Renal pelvis (tissue), 4 donors: ENCODE data around the gene CXCR6. TPM values are rescaled to one million over a fixed set of nuclear protein-coding genes. Genes with fewer than 3 reads are reported as not detected.

ENCODE experiments used
- DNase-seq: peaks from one replicate; pipeline ENCODE4 v3.0.0-alpha.2; 2013
- polyA plus RNA-seq, 3 donors: library from polyadenylated mRNA; unstranded; fragments of 120-200 nt; gene quantifications; one replicate each; pipeline ENCODE4 v1.2.1, GENCODE V29; 2013; ENCODE audit not compliant: insufficient read length in 3 of 3

CXCR6 gene
- polyA plus RNA-seq, 3 donors: 0.07 to 0.86 (median 0.44) TPM

DNA sequence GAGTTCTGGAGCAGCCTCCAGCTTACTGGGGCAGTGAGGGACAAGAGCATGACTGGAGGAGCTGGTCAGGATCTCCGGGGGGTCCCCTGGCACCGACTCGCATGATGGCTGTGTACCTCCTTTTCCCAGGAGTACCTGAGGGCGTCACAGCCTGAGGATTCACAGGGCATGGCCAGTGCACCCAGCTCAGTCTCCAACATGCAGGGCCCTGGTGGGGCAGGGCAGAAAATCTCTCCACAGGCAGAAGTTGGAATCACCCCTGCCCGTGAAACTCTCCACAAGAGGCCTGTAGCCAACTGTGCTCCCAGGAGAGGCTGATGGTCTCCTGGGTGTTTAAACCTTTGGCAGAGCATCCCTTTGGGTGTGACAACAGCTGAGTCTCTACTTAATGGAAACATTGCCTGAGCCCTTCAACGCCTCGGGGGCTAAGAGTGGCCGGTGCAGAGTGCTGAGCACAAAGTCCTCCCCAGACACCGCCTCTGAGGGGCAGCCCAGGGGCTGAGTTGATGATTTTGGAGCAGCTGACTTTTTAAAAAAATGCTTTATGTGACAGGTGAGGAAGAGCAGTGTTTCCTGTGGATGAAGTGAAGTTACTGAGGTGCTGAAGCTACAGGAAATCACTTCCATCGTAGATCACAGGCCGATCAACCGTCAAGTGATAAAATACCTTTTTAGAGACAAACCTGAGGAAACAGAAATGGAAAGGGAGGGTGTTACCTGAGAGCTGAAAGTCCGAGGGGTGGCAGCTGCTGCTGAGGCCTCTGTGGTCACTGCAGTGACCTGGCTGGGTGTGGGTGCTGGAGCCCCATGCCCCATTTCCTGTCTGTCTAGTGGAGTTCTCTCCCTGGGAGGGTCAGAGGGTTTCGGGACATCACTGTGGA lies 21.9 kb upstream of the CXCR6 start:
- DNase-seq: no peak

DNA sequence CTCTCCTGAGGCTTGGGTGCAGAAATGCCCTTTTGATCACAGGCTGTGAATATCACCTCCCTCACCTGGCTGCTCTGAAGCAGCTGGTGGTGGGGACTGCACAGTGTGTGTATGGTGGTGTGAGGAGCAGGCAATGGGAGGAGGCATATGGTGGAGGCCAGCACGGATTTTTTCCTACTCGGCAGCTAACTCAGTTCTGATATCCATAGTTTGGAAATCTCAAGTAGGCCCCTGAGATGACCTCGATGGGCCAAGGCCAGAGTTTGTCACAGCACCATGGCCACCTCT lies 21.3 kb upstream of the CXCR6 start:
- DNase-seq: no peak

DNA sequence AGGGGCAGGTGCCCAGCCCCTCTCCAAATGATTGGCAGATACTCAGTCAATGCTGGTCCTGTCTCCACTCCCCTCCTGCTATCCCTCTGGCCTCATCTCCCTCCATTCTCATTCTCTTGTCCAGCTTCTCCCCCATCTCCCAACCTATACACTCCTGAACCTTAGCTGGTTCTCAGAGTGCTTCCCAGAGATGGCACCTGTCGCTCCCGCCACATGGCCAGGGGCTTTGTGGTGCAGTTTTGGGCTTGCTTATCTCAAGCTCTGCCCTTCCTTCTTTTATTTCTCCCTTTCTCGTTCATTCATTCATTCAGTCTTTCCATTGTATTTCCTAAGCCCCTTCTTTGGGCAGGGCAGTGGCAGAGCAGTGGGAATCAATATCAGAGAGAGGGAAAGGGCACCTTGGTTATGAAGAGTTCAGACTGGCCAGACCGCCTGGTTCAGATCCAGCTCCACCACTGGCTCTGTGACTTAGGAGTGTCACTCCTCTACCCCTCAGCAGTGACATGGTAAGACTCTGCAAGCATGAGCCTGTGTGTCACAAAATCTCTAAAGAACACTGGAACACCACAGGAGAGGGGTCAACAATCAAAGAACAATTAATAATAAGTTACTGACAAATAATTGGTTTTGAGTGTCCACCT lies 20.2 kb upstream of the CXCR6 start:
- DNase-seq: no peak

DNA sequence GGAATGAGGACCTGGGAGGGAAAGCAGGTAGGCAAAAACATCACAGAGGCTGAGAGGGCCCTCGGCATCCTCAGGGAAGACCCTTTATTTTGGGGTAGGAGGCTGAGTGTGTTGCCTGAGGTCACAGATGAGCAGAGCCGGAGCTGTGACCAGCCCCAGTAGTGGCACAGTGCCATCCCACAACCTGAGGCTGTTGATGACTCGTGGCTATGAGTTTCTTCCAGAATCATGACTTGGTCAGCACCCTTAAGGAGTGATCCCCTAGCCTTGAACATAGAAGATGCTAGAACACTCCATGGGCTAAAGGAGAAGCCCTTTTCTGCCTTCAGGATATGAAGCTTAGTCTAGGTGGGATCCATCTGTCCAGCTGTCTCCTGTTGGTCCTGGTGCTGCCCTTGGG lies 19.5 kb upstream of the CXCR6 start:
- DNase-seq: no peak

DNA sequence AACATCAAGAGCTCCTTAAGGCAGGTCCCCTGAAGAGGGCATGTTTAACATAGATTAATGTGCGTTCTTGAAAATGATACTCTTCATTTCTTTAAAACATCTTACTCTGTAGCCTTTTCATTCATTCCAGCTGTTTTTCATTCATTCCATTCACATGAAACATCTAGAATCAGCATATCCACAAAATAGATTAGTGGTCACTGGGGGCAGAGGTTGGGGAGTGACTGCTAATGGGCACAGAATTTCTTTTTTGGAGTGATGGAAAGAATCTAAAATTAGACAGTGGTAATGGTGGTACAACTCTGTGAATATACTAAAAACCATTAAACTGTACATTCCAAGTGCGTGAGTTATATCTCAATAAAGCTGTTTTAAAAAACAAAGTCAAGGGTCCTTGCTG lies 15.4 kb upstream of the CXCR6 start:
- no peak for DNase-seq

DNA sequence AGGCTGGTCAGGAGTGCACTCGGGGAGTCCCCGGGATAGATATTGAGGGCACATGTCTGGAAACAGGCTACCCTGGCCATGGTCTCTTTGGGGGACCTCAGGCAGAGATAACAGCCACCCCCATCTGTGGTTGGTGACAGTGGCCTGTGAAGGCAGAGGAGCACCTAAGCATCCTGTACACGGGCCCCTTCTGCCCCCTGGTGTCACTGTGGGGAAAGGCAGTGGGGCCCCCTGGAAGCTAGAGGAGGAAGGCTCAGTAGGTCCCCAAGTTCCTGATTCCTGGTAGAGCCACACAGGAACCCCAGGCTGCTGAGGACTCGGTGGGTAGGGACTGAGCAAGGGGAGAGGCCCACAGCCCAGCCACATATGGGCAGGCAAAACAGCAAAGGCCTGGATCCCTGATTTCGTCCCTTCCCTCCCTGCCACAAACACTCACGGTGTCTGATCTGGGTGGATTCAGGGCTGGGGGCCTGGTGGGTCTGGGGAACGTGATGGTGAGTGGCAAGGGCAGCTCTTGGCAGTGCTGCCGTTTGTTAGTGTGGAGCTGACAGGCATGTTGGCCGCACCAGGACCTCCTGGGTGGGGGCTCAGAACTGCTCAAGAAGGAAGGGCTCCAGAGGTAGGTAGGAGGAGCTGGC lies 14.1 kb upstream of the CXCR6 start:
- DNase-seq: no peak

DNA sequence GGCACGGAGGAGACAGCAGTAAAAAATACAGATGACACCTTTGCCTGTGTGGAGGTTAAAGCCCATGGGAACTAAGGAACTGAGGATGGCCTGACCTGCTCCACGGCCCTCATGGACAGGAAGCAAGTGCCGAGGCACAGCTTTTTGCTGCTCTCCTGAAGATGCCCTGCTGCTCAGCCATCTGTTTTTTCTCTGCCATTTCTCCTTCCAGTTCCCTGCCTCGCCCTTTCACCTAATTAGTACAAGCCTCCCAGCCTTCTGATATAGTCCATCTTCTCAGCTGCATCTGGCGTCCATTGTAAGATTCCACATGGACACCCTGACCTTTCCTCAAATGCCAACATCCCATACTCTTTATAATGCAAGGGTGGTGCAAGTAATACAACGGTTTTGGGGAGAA lies 11.8 kb upstream of the CXCR6 start:
- DNase-seq: no peak

DNA sequence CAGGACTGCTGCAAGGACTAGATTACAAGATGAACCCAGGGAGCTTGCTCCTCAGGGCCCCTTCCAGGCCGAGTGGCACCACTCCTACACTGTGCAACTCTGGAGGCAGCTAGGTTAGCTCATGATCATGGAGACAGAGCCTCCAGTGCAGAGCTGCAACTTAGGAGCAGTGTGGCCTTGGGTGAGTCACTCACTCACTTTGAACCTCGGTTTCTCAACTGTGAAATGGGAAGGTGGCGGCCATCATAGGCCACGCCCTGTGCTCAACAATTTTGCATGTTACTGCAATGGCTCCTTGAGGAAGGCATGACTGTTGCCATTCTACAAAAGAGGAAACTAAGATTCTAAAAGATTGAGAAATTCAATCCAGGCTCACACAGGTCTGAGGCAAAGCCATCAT lies 11.2 kb upstream of the CXCR6 start:
- no peak for DNase-seq

DNA sequence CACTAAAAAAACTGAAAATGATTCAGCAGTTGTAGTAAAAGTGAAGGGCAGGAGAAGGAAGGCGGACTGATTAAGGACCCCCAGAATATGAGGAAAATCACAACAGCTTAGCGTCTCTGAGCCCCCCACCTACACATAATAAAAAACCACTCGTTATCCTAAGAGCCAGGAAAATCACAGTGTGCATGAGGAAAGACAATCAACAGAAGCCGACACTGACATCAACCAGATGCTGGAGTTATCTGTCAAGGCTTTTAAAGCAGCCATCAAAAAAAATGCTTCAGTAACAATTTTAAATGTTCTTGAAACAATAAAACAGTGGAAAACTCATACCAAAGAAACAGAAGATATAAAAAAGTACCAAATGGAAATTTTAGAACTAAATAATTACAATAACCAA lies 9.7 kb upstream of the CXCR6 start:
- no peak for DNase-seq

DNA sequence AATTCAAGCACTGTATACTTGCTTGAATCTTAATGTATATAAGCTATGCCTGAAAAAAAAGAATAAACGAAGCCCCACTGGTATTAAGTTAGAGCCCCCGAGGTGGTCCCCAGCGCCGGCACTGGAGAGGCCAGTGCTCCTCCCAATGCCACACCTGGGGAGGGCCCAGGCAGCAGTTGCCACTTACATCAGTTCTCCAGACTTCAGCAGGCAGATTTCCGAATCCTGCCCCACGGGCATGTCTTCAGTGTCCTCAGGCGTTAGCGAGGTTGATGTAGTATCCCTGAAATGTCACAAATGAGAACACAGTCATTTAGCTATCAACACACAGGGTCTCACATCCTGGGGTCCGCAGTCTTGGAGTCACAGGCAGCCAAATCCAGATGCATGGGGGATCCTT lies 7.0 kb upstream of the CXCR6 start:
- no peak for DNase-seq

DNA sequence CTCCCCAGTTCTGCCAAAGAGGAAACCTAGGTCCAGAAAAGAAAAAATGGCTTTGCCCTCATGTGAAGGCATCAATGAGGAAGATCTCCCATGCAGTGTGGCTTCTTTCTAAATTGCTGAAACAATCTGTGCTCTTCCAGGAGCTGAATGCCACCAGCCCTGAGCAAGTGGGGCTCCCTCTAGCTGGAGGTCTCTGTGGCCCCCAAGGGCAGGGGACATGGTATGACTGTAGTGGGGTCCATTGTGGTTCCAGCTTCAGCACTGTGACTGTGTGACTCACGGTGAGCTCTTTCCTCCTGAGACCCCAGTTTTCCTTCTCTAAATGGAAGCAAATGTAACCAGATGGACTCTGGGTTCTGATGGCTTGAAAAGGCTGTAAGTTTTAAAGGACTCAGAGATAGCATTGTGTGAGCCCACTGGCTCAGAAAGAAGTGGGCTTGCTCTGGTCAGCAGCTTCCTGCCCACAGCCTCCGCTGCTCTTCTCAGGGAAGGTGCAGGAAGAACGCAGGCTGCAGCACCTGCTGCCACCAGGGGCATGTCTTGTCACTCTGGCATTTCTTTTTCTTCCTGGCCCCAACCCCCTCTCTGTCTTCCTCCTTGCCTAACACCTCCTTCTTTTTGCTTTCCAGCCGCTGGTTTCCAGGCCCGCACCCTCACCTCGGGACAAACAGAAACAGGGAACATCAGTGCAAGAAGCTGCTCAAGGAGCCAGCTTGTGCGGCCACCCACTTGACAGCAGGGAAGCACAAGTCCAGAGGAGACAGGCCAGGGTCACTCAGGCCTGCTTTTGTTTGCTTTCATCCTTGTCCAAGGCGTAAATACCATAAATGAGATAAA lies 5.8 kb upstream of the CXCR6 start:
- DNase-seq: no peak

DNA sequence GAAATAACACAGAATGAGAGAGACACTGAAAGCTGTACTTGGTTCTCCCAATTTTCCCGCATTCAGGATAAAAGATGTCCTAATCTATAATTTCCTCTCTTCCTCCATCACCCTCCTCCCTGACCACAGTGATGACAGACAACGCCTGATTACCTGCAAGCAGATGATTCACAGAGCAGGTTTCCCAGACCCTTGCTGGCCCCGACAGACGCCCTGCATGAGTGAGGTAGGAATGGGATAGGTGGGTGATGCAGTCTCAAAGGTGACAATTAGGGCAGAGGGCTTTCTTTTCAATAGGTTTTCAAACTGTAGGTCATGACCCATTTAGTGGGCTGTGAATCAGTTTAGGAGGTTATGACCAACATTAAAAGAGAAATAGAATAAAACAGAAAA lies 5.2 kb upstream of the CXCR6 start:
- no peak for DNase-seq

DNA sequence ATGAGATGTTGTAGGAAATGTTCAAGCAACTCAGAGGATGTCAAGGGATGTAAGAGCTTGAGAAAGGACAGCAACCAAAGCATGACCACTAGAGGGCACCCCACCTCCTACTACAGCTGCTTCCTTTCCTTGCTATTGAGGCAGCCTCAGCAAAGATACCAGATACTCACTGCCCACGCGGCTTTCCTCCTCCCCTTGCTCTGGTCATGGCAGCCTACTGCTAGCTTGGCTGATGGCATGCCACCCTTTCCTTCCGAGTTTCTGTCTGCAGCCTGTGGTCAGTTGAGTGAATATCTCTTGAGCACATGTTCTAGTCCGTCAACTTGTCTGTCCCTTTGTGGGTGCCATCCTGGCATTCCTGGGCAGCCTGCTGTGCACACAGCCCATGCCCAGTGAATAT lies 4.4 kb upstream of the CXCR6 start:
- peak; percentile 88 for DNase-seq

DNA sequence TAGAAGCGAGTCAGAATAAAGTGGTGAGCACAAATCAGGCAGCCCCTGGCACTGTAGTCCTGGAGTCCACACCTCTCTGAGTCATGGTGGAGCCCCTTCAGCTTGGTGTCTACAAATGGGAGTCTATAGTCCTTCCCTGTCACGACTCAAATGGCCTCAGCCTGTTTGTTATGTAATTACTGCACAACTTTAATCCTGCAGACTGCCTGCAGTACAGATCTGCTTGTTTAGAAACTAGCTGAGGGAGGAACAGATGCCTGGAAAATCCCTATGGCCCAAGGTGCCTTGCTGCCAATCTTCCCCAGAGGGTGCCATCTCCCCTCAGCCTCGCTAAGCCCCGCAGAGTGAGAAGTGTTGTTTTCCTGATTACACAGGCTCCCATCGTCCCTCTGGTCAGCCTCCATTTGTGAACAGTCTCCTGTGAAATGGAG lies 3.9 kb upstream of the CXCR6 start:
- DNase-seq: no peak

DNA sequence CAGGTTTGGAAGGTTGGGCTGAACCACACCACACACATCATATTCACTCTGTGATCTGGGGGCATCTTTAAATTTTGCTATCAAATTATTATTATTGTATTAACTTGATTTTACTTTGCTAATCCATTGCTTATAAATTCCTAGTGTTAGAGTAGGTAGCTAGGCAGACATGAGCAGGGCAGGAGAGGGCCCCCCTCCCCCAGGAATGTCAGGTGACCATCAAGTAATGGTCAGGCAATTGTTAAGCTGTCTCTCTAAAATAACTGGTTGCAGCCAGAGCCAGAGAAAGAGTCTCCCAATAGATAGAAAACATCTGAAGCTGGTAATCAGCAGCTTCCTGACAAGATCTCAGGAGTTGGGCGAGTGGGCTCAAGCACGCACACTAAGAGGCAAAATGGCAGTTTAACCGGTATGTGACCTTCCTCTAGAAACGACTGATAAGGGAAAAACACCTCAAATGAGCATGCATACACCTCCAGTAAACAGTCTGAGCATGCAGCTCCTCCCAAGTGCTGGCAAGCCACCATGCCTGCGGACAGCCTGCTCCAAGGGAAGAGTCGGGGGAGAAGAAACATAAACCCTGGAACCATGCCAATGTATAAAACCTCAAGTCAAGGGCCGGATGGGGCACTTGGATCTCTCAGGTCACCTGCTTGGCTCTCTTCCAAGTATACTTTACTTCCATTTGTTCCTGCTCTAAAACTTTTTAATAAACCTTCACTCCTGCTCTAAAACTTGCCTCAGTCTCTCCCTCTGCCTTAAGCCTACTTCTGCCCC lies 3.1 kb upstream of the CXCR6 start:
- no peak for DNase-seq

DNA sequence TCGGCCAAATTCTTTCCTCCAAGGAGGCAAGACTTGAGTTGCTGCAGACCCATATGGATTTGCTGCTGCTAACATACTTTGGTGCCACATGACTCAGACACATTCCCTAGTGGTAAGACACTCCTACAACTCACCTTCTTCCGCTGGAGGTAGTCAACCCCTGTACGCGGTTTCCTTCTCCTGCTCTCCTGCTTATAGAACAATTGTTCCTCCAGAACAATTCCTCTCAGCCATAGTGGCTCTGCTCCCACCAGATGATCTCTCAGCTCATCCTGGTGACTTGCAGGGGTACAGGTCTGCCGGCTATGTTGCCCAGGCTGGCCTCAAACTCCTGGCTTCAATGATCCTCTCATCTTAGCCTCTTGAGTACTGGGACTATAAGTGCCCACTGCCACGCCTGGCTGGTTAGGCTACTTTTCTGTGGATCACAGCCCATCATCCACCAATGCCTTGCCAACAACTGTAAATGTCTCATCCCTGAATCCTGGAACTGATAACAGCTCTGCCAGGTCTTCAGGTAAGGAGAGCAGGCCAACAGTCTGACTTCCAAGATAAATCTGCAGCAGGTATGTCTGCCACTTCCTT lies 2.4 kb upstream of the CXCR6 start:
- DNase-seq: no peak

DNA sequence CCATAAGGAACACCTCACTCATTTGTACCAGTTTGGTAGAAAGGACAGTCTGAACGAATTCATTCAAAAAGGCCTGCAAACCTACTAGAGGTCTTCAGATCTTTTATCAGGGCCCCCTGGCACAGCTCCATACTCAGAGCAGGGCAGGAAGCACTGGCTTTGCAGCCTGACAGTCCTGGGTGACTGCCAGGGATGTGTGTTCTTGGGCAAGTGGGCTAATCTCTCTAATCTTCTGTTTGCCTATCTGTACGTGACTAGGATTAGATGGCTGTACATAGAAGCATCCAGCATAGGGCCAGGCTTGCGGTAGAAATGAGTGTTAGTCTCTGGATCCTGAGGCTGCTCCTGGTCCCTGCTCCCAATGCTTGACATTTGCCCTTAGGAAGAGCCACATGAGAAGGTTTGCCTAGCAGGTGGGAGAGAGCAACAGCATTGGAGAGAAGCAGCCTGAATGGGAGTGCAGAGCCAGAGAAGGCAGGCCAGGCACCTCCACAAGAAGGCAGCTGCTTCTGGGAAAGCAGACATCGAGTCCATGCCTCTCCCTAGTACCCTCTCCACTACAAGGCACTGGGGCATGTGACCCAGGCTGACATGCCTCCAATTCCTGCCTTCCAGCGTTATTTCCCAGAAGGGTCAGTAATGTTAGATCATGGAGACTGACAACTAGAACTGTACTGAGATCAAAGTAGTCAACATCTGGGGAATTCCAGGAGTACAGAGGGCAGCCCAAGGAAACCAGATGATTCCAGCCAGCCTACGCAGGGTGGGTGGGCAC lies 1.0 kb upstream of the CXCR6 start:
- no peak for DNase-seq

DNA sequence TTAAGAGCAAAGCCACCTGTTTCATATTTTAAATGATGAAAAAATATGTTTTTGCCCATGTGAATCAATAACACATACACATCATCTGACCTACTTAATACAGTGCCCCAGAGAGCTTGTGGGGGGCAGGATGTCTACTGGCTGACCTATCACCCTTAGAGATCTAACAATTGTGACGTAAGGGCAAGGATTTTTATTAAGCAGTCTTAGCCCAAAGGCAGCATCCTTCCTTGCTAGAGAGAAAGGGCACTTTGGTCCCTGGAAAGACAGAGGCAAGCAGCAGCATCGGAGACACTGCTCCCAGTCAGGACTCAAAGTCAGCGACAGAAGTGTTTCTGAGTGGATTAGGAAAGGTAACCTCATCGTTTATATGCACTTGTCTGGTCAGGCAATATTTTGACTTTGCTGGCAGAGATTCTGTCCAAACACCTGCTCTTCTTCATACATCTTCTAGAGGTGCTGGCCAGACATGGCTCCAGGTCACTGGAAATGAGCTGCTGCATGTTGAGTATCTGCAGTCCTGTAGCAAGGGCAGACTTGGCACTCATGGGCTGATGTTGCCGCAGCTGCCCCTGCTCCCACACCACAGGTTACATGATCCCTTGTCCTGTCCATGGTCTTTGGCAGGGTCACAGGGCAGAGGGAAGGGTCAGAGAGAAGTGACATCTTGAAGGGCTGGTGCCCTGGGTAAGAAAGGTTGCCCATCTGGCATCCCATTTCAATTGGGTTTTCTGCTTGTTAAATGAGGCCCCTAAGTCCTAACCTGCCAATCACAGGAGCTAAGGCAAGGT lies 1.8 kb downstream of the CXCR6 start:
- DNase-seq: no peak

DNA sequence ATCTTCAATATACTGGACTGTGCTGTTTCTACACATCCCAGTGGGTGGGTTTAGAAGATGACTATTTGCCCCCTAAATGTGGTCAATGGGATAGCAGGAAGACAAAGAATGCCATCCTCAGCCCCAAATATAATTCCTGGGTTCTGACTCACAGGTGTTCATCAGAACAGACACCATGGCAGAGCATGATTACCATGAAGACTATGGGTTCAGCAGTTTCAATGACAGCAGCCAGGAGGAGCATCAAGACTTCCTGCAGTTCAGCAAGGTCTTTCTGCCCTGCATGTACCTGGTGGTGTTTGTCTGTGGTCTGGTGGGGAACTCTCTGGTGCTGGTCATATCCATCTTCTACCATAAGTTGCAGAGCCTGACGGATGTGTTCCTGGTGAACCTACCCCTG lies 3.0 kb downstream of the CXCR6 start:
- DNase-seq: no peak

DNA sequence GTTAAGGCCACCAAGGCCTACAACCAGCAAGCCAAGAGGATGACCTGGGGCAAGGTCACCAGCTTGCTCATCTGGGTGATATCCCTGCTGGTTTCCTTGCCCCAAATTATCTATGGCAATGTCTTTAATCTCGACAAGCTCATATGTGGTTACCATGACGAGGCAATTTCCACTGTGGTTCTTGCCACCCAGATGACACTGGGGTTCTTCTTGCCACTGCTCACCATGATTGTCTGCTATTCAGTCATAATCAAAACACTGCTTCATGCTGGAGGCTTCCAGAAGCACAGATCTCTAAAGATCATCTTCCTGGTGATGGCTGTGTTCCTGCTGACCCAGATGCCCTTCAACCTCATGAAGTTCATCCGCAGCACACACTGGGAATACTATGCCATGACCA lies 3.6 kb downstream of the CXCR6 start:
- no peak for DNase-seq
